ENCODE measurements around the gene MYMK. TPM values are rescaled to one million over a fixed set of nuclear protein-coding genes. Genes with fewer than 3 reads are reported as not detected.

The MYMK gene
- total and polyA plus RNA-seq, 3 donors from 2014 or later: 0.87 TPM; not detected in 2

- no peak overlapping the region for H3K4me3 ChIP-seq
- no peaks in the 10 kb centered on the region for H3K36me3 ChIP-seq (ENCODE audit: low read depth, missing control alignments)
- intact Hi-C loops (cut with DNase I; ENCODE audit: low total_unique reads): no loop called here
- no peak overlapping the region for H3K27ac ChIP-seq
- H3K27me3 ChIP-seq: no peaks in the 10 kb centered on the region
- TF ChIP-seq CTCF (IDR thresholded peaks at IDR 0.05): no peak
- no peak for TF ChIP-seq POLR2A (IDR thresholded peaks at IDR 0.05)
- no peaks in the 10 kb centered on the region for H3K9me3 ChIP-seq
- WGBS, 2 donors: 78 to 88% methylated on average over 3 to 5 of the region's 5 CpGs
- no peak for DNase-seq
- H3K4me1 ChIP-seq: peaks cover 4% of the 10 kb centered on the region
Observed at GRCh38 chr9:133474215-133474614, 50.5 kb downstream of the MYMK start.

- DNase-seq: no peak
- Histone ChIP-seq H3K27ac (no peak overlapping the region), H3K36me3 (ENCODE audit: low read depth, missing control alignments) (no peaks in the 10 kb centered on the region), H3K9me3 (no peaks in the 10 kb centered on the region), H3K27me3 (no peaks in the 10 kb centered on the region), H3K4me1 (peaks cover 4% of the 10 kb centered on the region), H3K4me3 (no peak overlapping the region)
- 84% methylated on average over 5 to 19 of the region's 20 CpGs for WGBS, 2 donors
- no peak for TF ChIP-seq CTCF (IDR thresholded peaks at IDR 0.05)
- TF ChIP-seq POLR2A (IDR thresholded peaks at IDR 0.05): no peak
- intact Hi-C loops (cut with DNase I; ENCODE audit: low total_unique reads): no loop called here
Observed at GRCh38 chr9:133473743-133474142, 51.0 kb downstream of the MYMK start.

GRCh38 chr9:133472753-133473378, 51.9 kb downstream of the MYMK start:
- 73 to 84% methylated on average over 10 to 19 of the region's 19 CpGs for WGBS, 2 donors
- H3K9me3 ChIP-seq: no peaks in the 10 kb centered on the region
- H3K4me1 ChIP-seq: no peaks in the 10 kb centered on the region
- H3K36me3 ChIP-seq (ENCODE audit: low read depth, missing control alignments): no peaks in the 10 kb centered on the region
- TF ChIP-seq CTCF (IDR thresholded peaks at IDR 0.05): no peak
- TF ChIP-seq POLR2A (IDR thresholded peaks at IDR 0.05): no peak
- no peaks in the 10 kb centered on the region for H3K27me3 ChIP-seq
- no peak for DNase-seq
- no peak overlapping the region for H3K27ac ChIP-seq
- intact Hi-C loops (cut with DNase I; ENCODE audit: low total_unique reads): no loop called here
- no peak overlapping the region for H3K4me3 ChIP-seq

GRCh38 chr9:133472277-133472645, 52.5 kb downstream of the MYMK start:
- intact Hi-C loops (cut with DNase I; ENCODE audit: low total_unique reads): no loop called here
- TF ChIP-seq POLR2A (IDR thresholded peaks at IDR 0.05) (no peak), CTCF (IDR thresholded peaks at IDR 0.05) (no peak)
- H3K27ac ChIP-seq: no peak overlapping the region
- 79 to 81% methylated on average over 10 to 11 of the region's 11 CpGs for WGBS, 2 donors
- no peak for DNase-seq
- H3K27me3 ChIP-seq: no peaks in the 10 kb centered on the region
- no peaks in the 10 kb centered on the region for H3K9me3 ChIP-seq
- H3K4me3 ChIP-seq: no peak overlapping the region
- H3K36me3 ChIP-seq (ENCODE audit: low read depth, missing control alignments): no peaks in the 10 kb centered on the region
- H3K4me1 ChIP-seq: no peaks in the 10 kb centered on the region
